Neuron (in vitro differentiated cells): ENCODE results near the gene CDH4.
"Not testable (repeated sequence)": the region's sequence is repeated elsewhere in the genome, so short reads cannot be mapped to it uniquely, and the experiment has no call there.

Experiments used
- H2AFZ ChIP-seq: one replicate; pipeline ENCODE4 v1.6.1; 2013; ENCODE audit warnings: low read depth, mild to moderate bottlenecking, inconsistent platforms, low read length, moderate library complexity
- H3K27me3 ChIP-seq: one replicate; pipeline ENCODE4 v1.6.1; 2013; ENCODE audit warnings: low read length; ENCODE audit not compliant: insufficient read depth
- H3K36me3 ChIP-seq: one replicate; pipeline ENCODE4 v1.6.1; 2013; ENCODE audit warnings: low read length; ENCODE audit not compliant: insufficient read depth
- H3K4me1 ChIP-seq: one replicate; pipeline ENCODE4 v1.6.1; 2013; ENCODE audit warnings: low read length; ENCODE audit not compliant: insufficient read depth
- H3K4me3 ChIP-seq: 2 replicates; pipeline ENCODE4 v1.5.1; 2013; ENCODE audit warnings: mild to moderate bottlenecking, low read length, moderate library complexity
- H3K9me3 ChIP-seq: one replicate; pipeline ENCODE4 v1.6.1; 2013; ENCODE audit warnings: low read length

The CDH4 gene

DNA sequence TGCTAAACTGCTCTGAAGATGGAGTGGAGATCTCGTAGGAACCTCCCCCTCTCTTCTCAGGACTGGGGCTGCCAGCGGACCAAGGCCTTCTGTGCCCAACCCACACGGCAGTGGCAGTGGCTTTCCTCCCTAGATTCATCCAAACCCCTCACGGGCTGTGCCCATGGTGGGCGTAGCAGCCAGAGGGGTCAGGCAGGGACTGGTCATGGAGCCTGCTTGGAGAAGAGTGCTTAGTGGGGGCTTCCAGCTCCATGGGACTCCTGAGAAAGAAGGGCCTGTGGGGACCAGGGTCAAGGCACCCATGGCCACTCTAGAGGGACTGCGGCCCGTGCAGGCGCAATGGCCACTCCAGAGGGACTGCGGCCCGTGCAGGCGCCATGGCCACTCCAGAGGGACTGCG lies 727.0 kb downstream of the CDH4 start:
- Histone ChIP-seq H3K36me3 (peaks cover 17% of the 10 kb centered on the region), H3K4me3 (no peak overlapping the region), H2AFZ (no peak overlapping the region), H3K4me1 (peaks cover 22% of the 10 kb centered on the region), H3K9me3 (peaks cover 12% of the 10 kb centered on the region), H3K27me3 (no peaks in the 10 kb centered on the region)

DNA sequence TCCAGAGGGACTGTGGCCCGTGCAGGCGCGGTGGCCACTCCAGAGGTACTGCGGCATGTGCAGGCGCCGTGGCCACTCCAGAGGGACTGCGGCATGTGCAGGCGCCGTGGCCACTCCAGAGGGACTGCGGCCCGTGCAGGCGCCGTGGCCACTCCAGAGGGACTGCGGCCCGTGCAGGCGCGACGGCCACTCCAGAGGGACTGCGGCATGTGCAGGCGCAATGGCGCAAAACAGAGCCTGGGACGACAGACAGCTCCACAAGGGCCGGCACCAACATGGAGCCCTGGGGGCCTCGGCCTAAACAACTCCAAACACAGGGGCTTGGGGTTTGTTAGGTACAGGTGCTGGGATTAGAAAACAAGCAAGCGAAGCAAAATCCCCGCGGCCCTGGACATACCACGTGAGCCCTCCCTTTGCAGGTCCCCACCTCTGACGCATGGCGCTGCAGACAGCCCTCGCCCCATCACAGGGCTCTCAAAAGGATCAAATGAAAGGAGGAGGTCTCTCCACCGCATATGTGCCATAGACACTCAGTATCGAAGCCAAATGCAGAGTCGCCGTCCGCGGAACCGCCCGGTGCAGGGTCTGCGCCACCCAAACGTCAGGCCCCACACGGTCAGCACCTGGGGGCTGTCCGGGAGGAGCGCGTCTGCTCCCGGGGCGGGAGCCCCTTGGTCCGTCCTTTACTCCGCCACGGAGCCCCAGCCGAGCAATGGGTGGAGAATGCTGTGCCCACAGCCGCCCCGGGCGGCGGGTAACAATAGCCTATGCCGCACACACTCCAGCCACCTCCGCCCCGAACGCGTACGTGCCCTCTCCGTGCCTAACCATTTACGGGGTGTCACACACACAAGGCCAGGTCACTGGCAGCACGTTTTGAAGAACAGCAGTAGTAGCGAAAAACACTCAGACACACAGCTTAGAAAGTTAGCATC lies 727.9 kb downstream of the CDH4 start:
- Histone ChIP-seq H3K27me3 (no peaks in the 10 kb centered on the region), H2AFZ (no peak overlapping the region), H3K4me3 (no peak overlapping the region), H3K36me3 (peaks cover 20% of the 10 kb centered on the region), H3K9me3 (peaks cover 13% of the 10 kb centered on the region), H3K4me1 (peaks cover 19% of the 10 kb centered on the region)

DNA sequence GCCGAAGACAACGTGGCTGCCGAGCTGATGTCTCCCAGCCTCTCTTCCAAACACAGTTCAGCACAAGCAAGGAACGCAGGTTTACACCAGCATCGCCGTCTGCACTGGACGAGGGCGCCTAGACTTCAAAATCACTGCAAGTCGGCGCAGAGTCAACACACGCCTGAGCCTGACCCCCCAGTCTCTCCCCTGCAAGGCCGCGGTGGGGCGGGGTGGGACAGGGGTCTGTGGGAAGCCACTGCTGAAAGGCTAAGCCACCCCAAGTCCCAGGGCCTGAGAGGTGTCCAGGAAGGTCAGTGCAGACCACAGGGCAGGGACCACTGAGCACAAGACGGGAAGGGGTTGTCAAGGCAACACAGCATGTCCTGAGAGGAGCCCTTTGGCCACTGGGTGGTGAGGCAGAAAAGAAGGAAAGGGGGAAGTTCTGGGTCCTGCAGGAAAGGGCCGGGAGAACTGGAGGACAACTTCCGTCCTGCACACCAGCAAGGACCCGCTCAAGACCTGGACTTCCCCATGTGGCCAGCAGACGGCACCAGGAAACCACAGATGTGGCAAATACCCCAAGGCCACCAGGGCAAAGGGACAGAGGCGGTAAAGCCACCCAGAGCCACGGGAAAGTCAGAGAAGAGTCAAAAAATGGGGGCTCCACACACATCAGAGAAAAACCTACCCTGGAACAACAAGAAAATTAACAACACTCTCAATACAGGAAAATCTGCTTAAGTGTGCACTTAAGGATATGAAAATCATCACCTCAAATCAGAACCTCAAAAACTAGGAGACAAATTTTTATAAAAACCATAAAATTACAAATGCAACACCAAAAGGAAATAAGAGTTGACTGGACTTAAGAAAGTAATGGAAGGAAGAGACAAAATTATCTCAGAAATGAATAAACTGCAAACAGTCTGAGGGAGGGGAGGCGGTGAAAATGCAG lies 728.9 kb downstream of the CDH4 start:
- Histone ChIP-seq H3K36me3 (peaks cover 25% of the 10 kb centered on the region), H3K4me1 (peaks cover 9% of the 10 kb centered on the region), H3K27me3 (no peaks in the 10 kb centered on the region), H3K9me3 (peaks cover 16% of the 10 kb centered on the region), H2AFZ (no peak overlapping the region), H3K4me3 (no peak overlapping the region)

DNA sequence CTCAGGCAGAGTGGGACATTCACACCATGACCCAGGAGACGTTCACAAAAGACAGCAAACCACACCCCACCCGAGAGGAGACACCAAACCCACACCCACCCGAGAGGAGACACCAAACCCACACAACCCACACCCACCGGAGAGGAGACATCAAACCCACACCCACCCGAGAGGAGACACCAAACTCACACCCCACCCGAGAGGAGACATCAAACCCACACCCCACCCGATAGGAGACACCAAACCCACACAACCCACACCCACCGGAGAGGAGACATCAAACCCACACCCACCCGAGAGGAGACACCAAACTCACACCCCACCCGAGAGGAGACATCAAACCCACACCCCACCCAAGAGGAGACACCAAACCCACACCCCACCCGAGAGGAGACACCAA lies 729.6 kb downstream of the CDH4 start:
- H3K27me3 ChIP-seq, H2AFZ ChIP-seq, H3K4me1 ChIP-seq, H3K4me3 ChIP-seq: not testable (repeated sequence)
- Histone ChIP-seq H3K36me3 (peaks cover 26% of the 10 kb centered on the region), H3K9me3 (peaks cover 16% of the 10 kb centered on the region)

DNA sequence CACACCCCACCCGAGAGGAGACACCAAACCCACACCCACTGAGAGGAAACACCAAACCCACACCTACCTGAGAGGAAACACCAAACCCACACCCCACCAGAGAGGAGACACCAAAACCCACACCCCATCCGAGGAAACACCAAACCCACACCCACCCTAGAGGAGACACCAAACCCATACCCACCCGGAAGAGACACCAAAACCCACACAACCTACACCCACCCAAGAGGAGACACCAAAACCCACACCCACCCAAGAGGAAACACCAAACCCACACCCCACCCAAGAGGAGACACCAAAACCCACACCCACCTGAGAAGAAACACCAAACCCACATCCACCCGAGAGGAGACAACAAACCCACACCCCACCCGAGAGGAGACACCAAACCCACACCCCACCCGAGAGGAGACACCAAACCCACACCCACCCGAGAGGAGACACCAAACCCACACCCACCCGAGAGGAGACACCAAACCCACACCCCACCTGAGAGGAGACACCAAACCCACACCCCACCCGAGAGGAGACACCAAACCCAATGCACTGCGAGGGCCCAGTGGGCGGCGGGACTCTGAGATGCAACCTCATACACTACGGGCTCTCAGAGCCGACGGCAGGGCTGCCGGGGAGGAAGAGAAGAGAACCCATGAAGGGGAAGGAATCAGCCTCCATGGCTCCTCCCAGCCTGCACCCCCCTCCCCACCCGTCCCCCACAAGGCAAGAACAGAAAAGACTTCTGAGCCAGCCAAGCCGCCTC lies 730.3 kb downstream of the CDH4 start:
- H2AFZ ChIP-seq = no peak overlapping the region
- H3K9me3 ChIP-seq = peaks cover 16% of the 10 kb centered on the region
- H3K36me3 ChIP-seq = peaks cover 33% of the 10 kb centered on the region
- H3K4me1 ChIP-seq = no peaks in the 10 kb centered on the region
- H3K4me3 ChIP-seq = no peak overlapping the region
- H3K27me3 ChIP-seq = no peaks in the 10 kb centered on the region

DNA sequence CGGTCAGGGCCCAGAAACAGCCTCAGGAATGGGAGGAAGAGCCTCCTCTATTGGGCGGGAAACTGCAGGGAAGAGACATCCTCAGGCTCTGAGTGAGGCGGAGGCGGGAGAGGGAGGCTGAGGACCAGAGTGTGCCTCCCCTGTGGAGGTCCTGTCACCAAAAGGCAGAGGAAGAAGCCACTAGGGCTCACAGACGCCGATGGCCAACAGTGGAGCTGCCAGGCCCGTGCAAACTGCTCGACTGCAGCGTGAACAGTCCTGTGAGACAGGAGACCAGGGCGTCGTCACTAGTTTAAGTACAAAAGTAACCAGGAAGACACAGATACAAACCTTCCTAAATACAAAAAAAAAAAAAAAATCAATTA lies 730.9 kb downstream of the CDH4 start:
- Histone ChIP-seq H3K27me3 (no peaks in the 10 kb centered on the region), H3K4me1 (no peaks in the 10 kb centered on the region), H3K9me3 (peaks cover 18% of the 10 kb centered on the region), H2AFZ (no peak overlapping the region), H3K4me3 (no peak overlapping the region), H3K36me3 (peaks cover 38% of the 10 kb centered on the region)

DNA sequence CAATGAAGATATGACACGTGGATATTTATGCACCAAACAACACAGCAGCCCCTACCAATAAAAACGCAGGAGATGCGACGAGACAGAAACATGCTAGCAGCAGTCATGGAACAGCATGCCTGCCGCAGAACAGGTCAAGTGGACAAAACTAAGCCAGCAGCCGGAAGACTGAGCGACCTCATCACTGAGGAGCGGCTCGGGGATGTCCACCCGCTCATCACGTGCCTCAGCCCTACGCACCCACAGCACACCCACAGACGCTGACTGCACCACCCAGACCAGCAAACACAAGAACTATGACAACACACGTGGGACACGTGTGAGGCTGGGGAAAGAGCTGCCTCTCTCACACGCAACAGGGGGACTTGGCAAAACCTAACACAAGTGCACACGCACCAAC lies 731.9 kb downstream of the CDH4 start:
- no peaks in the 10 kb centered on the region for H3K27me3 ChIP-seq
- H3K4me3 ChIP-seq = no peak overlapping the region
- peaks cover 19% of the 10 kb centered on the region for H3K9me3 ChIP-seq
- peaks cover 38% of the 10 kb centered on the region for H3K36me3 ChIP-seq
- H2AFZ ChIP-seq = no peak overlapping the region
- no peaks in the 10 kb centered on the region for H3K4me1 ChIP-seq

DNA sequence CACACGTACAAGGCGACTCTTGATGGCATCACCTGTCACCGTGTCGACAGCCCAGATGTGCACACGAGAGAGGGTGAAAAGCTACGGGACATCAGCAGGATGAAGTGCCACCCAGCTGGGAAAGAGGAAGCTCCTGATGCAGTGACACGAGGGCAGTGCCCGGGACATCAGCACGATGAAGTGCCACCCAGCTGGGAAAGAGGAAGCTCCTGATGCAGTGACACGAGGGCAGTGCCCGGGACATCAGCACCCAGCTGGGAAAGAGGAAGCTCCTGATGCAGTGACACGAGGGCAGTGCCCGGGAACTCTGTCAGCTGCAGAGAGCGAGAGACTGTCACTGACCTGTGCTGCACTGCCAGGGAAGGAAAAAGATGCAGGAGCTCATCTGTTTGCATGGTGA lies 732.4 kb downstream of the CDH4 start:
- not testable (repeated sequence) for H3K4me1 ChIP-seq, H3K27me3 ChIP-seq, H2AFZ ChIP-seq, H3K4me3 ChIP-seq
- Histone ChIP-seq H3K36me3 (peaks cover 39% of the 10 kb centered on the region), H3K9me3 (peaks cover 19% of the 10 kb centered on the region)

DNA sequence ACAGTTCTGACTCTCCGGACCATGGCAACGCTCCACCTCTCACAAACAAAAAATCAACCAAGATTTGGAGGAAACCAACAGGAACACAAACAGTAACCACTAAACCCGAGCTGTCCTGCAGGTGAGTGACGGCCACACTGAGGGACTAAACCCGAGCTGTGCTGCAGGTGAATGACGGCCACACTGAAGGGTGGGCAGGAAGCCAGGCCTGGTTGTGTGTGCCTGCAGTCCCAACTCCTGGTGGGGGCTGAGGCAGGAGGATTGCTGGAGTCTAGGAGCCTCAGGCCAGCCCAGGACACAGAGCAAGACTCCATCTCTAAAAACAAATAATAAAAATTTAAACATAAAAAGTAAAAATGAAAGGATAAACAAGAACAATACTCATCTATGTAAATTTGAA lies 733.0 kb downstream of the CDH4 start:
- H3K4me1 ChIP-seq = no peaks in the 10 kb centered on the region
- peaks cover 44% of the 10 kb centered on the region for H3K36me3 ChIP-seq
- H3K4me3 ChIP-seq = no peak overlapping the region
- H3K27me3 ChIP-seq = no peaks in the 10 kb centered on the region
- H2AFZ ChIP-seq = no peak overlapping the region
- H3K9me3 ChIP-seq = peaks cover 19% of the 10 kb centered on the region

DNA sequence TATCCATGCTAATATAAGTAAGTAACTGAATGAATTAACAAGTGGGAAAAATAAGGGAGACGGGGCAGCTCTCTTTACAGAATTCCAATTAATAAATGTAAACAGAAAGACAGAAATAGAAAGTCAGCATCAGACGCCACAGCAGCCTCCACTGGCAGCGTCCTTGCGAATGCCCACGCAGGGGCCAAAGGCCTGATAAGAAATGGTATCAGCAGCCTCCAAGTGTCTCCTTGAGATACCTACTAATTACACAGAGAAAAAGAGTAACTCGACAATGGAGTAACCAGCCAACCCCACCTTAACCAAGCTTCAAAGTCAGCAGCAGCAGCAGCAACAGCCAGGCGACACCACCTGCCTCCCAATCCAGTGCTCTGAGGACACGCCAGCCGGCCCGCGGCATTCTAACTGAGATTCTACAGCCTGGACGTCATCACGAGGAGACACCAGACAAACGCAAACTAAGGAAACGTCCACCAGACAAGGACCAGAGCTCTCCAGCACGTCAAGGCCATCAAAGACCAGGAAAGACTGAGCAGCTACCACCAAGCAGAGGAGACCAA lies 734.8 kb downstream of the CDH4 start:
- H3K4me3 ChIP-seq = no peak overlapping the region
- H3K27me3 ChIP-seq = no peaks in the 10 kb centered on the region
- peaks cover 48% of the 10 kb centered on the region for H3K36me3 ChIP-seq

DNA sequence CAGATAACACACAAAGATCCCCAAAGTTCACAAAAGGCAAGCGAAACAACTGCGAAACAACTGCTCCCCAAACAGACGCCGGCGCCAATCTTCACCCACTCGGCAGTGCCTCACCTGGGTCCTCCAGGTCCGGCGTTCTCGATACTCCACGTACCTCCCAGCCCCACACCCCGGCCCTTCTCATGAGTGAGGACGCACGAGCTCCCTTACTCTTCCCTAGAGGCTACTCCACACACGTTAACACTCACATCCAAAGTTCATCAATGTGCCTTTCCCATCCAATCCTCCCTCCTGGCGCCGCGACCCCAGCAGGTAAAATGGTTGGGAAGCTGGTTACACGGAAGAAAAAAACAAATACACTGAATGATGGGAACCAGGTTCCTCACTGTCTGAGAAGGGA lies 736.6 kb downstream of the CDH4 start:
- Histone ChIP-seq H2AFZ (no peak overlapping the region), H3K36me3 (peaks cover 65% of the 10 kb centered on the region), H3K27me3 (no peaks in the 10 kb centered on the region), H3K4me3 (no peak overlapping the region), H3K4me1 (no peaks in the 10 kb centered on the region), H3K9me3 (peaks cover 25% of the 10 kb centered on the region)

More for the DNA sequence above, 734.8 kb downstream of the CDH4 start:
- H2AFZ ChIP-seq = no peak overlapping the region
- no peaks in the 10 kb centered on the region for H3K4me1 ChIP-seq
- H3K9me3 ChIP-seq = peaks cover 14% of the 10 kb centered on the region

DNA sequence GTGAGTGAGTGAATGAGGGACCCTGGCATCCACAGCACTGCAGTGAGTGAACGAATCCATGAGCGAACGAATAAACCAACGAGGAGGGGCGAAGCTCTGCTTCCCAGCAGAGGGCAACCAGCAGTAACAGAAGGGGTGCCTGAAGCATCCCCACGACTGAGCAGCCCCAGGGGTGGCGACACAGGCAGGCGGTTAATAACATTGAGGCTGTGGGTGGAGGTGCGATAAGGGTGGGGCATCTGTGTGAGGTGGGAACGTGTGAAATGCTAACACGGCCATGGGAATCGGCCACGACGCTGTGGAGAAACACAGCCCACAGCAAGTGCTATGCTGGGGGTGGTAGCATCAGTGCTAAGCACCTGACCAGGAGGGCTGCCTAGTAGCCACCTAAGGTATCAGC lies 737.7 kb downstream of the CDH4 start:
- no peaks in the 10 kb centered on the region for H3K4me1 ChIP-seq
- no peak overlapping the region for H3K4me3 ChIP-seq
- H3K9me3 ChIP-seq = peaks cover 27% of the 10 kb centered on the region
- H3K36me3 ChIP-seq = peaks cover 66% of the 10 kb centered on the region
- H2AFZ ChIP-seq = no peak overlapping the region
- no peaks in the 10 kb centered on the region for H3K27me3 ChIP-seq
